ENCODE measurements around the gene SBK3. TPM values are rescaled to one million over a fixed set of nuclear protein-coding genes. Genes with fewer than 3 reads are reported as not detected.
A peak's percentile ranks its signal among the peaks of the same experiment; 100 is the strongest.

Gene SBK3
- total RNA-seq, 6 donors from 2014 or later = 0.30 to 1.6 (median 0.94) TPM; not detected in 3

- ATAC-seq (ENCODE audit: low FRiP score in 2 of 2) (peak; percentile 59 to 74), DNase-seq (peak; percentile 70 to 89)
- 20 to 47% methylated on average over 16 to 17 of the region's 17 CpGs for WGBS, 2 donors
- H3K4me3 ChIP-seq = no peak overlapping the region
- no peaks in the 10 kb centered on the region for H3K9me3 ChIP-seq
- H3K27me3 ChIP-seq = no peaks in the 10 kb centered on the region
- no peaks in the 10 kb centered on the region for H3K36me3 ChIP-seq
- H3K4me1 ChIP-seq = peaks cover 0 to 32% (median 6%) of the 10 kb centered on the region in 4 donors
- TF ChIP-seq POLR2A (IDR thresholded peaks at IDR 0.05) (no peak), POLR2AphosphoS5 (IDR thresholded peaks at IDR 0.05) (peak; percentile 37 to 48), EP300 (IDR thresholded peaks at IDR 0.05) (peak in 1 of 4 donors; percentile 42), CTCF (IDR thresholded peaks at IDR 0.05) (no peak)
- H3K27ac ChIP-seq = peak overlapping the region; percentile 3 to 79 (median 52)
These were observed 1.7 kb upstream of the SBK3 start for GRCh38 chr19:55546822-55547614.

GRCh38 chr19:55546011-55546410 is 668 bp upstream of the SBK3 start:
- Histone ChIP-seq H3K9me3 (no peaks in the 10 kb centered on the region), H3K27me3 (no peaks in the 10 kb centered on the region), H3K36me3 (no peaks in the 10 kb centered on the region), H3K27ac (peak overlapping the region in 2 of 4 donors; percentile 8 to 66), H3K4me3 (no peak overlapping the region), H3K4me1 (peaks cover 0 to 32% (median 6%) of the 10 kb centered on the region in 4 donors)
- WGBS, 2 donors = 53 to 57% methylated on average over 10 to 11 of the region's 11 CpGs
- TF ChIP-seq POLR2A (IDR thresholded peaks at IDR 0.05) = no peak
- no peak for TF ChIP-seq EP300 (IDR thresholded peaks at IDR 0.05)
- no peak for TF ChIP-seq POLR2AphosphoS5 (IDR thresholded peaks at IDR 0.05)
- no peak for TF ChIP-seq CTCF (IDR thresholded peaks at IDR 0.05)
- ATAC-seq (ENCODE audit: low FRiP score in 2 of 2) = no peak
- DNase-seq = no peak

- Histone ChIP-seq H3K27ac (no peak overlapping the region), H3K4me1 (peaks cover 0 to 28% (median 3%) of the 10 kb centered on the region in 4 donors), H3K9me3 (no peaks in the 10 kb centered on the region), H3K4me3 (no peak overlapping the region), H3K27me3 (no peaks in the 10 kb centered on the region), H3K36me3 (no peaks in the 10 kb centered on the region)
- 66 to 69% methylated on average over 11 to 21 of the region's 23 CpGs for WGBS, 2 donors
- TF ChIP-seq CTCF (IDR thresholded peaks at IDR 0.05) (no peak), EP300 (IDR thresholded peaks at IDR 0.05) (no peak), POLR2A (IDR thresholded peaks at IDR 0.05) (no peak), POLR2AphosphoS5 (IDR thresholded peaks at IDR 0.05) (no peak)
- ATAC-seq (ENCODE audit: low FRiP score in 2 of 2) (no peak), DNase-seq (no peak)
These were observed 435 bp downstream of the SBK3 start for GRCh38 chr19:55544776-55545439.

- 83 to 86% methylated on average over 12 to 15 of the region's 15 CpGs for WGBS, 2 donors
- ATAC-seq (ENCODE audit: low FRiP score in 2 of 2) = no peak
- Histone ChIP-seq H3K4me1 (peaks cover 0 to 23% (median 0%) of the 10 kb centered on the region in 4 donors), H3K36me3 (no peaks in the 10 kb centered on the region), H3K27me3 (no peaks in the 10 kb centered on the region), H3K4me3 (no peak overlapping the region), H3K9me3 (no peaks in the 10 kb centered on the region), H3K27ac (no peak overlapping the region)
- no peak for TF ChIP-seq POLR2A (IDR thresholded peaks at IDR 0.05)
- no peak for TF ChIP-seq POLR2AphosphoS5 (IDR thresholded peaks at IDR 0.05)
- no peak for TF ChIP-seq EP300 (IDR thresholded peaks at IDR 0.05)
- TF ChIP-seq CTCF (IDR thresholded peaks at IDR 0.05) = no peak
- no peak for DNase-seq
These were observed 1.3 kb downstream of the SBK3 start for GRCh38 chr19:55544014-55544413.

Measured in upper lobe of left lung (tissue), 6 donors.